ENCODE results near the gene GNG7. TPM values are rescaled to one million over a fixed set of nuclear protein-coding genes. Genes with fewer than 3 reads are reported as not detected.

The GNG7 gene
- polyA plus RNA-seq, 1 of the 3 experiments (the other 2 are of a cell fraction): 2.2 TPM

GRCh38 chr19:2716275-2716650 lies 13.8 kb upstream of the GNG7 start:
- Histone ChIP-seq H3K4me3 (ENCODE audit: low read depth in 2 of 2, low read length in 1 of 2) (no peak overlapping the region), H3K36me3 (replicated peaks in 1 of 2; ENCODE audit: control insufficient read depth in 1 of 2, insufficient read depth in 2 of 2, low read length in 1 of 2) (no peaks in the 10 kb centered on the region), H3K79me2 (ENCODE audit: insufficient read depth) (no peaks in the 10 kb centered on the region), H2AFZ (ENCODE audit: low read depth) (no peak overlapping the region), H3K9me3 (0 out of 2 replicates have a peak, but pooled peaks cover 3% of the 10 kb centered on the region), H3K27me3 (ENCODE audit: insufficient read depth) (no peaks in the 10 kb centered on the region), H4K20me1 (ENCODE audit: insufficient read depth) (no peaks in the 10 kb centered on the region), H3K4me2 (no peak overlapping the region), H3K4me1 (ENCODE audit: control insufficient read depth in 1 of 2, insufficient read depth in 2 of 2, low read depth in 1 of 2, low read length in 1 of 2) (peaks cover 5% of the 10 kb centered on the region in 2 experiments; a peak in 2 of 4 replicates), H3K9me2 (no peaks in the 10 kb centered on the region), H3F3A (replicated peaks; ENCODE audit: insufficient read depth) (no peaks in the 10 kb centered on the region), H3K9ac (no peak overlapping the region), H3K27ac (ENCODE audit: low read depth in 2 of 2, low read length in 1 of 2) (no peak overlapping the region)
- POLR2A ChIA-PET: interaction anchor here (1.0 kb wide), 1 partner anchor 11 kb away, joined by 3 read pairs; no protein-coding TSS in a partner anchor
- TF ChIP-seq NRF1 (IDR thresholded peaks at IDR 0.05; ENCODE audit: low read depth, low read length) (no peak), EZH2phosphoT487 (IDR thresholded peaks at IDR 0.05; ENCODE audit: borderline replicate concordance, low read depth) (no peak), SIN3A (IDR thresholded peaks at IDR 0.05; ENCODE audit: borderline replicate concordance, low read depth, low read length) (no peak), SMC3 (IDR thresholded peaks at IDR 0.05; ENCODE audit: low read depth, low read length) (no peak)
- CTCF ChIA-PET: no interaction called here
- peak; percentile 39 for DNase-seq
- 75% methylated on average over 5 of the region's 19 CpGs for WGBS (ENCODE audit: low lambda C conversion rate)

GRCh38 chr19:2715470-2716274 lies 13.2 kb upstream of the GNG7 start:
- H2AFZ ChIP-seq (ENCODE audit: low read depth): no peak overlapping the region
- no peak overlapping the region for H3K4me2 ChIP-seq
- no peak overlapping the region for H3K27ac ChIP-seq (ENCODE audit: low read depth in 2 of 2, low read length in 1 of 2)
- H3K4me3 ChIP-seq (ENCODE audit: low read depth in 2 of 2, low read length in 1 of 2): no peak overlapping the region
- H4K20me1 ChIP-seq (ENCODE audit: insufficient read depth): no peaks in the 10 kb centered on the region
- no peaks in the 10 kb centered on the region for H3F3A ChIP-seq (replicated peaks; ENCODE audit: insufficient read depth)
- no peaks in the 10 kb centered on the region for H3K36me3 ChIP-seq (replicated peaks in 1 of 2; ENCODE audit: control insufficient read depth in 1 of 2, insufficient read depth in 2 of 2, low read length in 1 of 2)
- 88% methylated on average over 11 of the region's 12 CpGs for WGBS (ENCODE audit: low lambda C conversion rate)
- H3K9me2 ChIP-seq: no peaks in the 10 kb centered on the region
- H3K9me3 ChIP-seq: 0 out of 2 replicates have a peak, but pooled peaks cover 3% of the 10 kb centered on the region
- no peak for DNase-seq
- CTCF ChIA-PET: no interaction called here
- no peak overlapping the region for H3K9ac ChIP-seq
- no peak for TF ChIP-seq RFX5 (IDR thresholded peaks at IDR 0.05; ENCODE audit: low read length)
- no peak for TF ChIP-seq REST (IDR thresholded peaks at IDR 0.05; ENCODE audit: low read depth, low read length)
- TF ChIP-seq RAD21 (IDR thresholded peaks at IDR 0.05; ENCODE audit: low read length): no peak
- TF ChIP-seq YY1 (IDR thresholded peaks at IDR 0.05; ENCODE audit: low read depth): no peak
- no peak for TF ChIP-seq USF1 (IDR thresholded peaks at IDR 0.05; ENCODE audit: borderline replicate concordance, low read depth)
- no peak for TF ChIP-seq CHD2 (IDR thresholded peaks at IDR 0.05; ENCODE audit: low read length, partially characterized antibody)
- no peak for TF ChIP-seq EZH2phosphoT487 (IDR thresholded peaks at IDR 0.05; ENCODE audit: borderline replicate concordance, low read depth)
- TF ChIP-seq JUND (IDR thresholded peaks at IDR 0.05): no peak
- no peaks in the 10 kb centered on the region for H3K79me2 ChIP-seq (ENCODE audit: insufficient read depth)
- H3K27me3 ChIP-seq (ENCODE audit: insufficient read depth): no peaks in the 10 kb centered on the region
- POLR2A ChIA-PET: no interaction called here
- H3K4me1 ChIP-seq (ENCODE audit: control insufficient read depth in 1 of 2, insufficient read depth in 2 of 2, low read depth in 1 of 2, low read length in 1 of 2): peaks cover 5% of the 10 kb centered on the region in 2 experiments; a peak in 2 of 4 replicates
